ENCODE measurements around the gene CLMN.
"Not testable (repeated sequence)": the region's sequence is repeated elsewhere in the genome, so short reads cannot be mapped to it uniquely, and the experiment has no call there.

CLMN gene

GRCh38 chr14:95283802-95284201, 35.9 kb downstream of the CLMN start:
- DNase-seq = not testable (repeated sequence)

- not testable (repeated sequence) for DNase-seq
Observed at GRCh38 chr14:95282986-95283380, 36.7 kb downstream of the CLMN start.

- DNase-seq = no peak
Observed at GRCh38 chr14:95282354-95282985, 37.2 kb downstream of the CLMN start.

- no peak for DNase-seq
Observed at GRCh38 chr14:95281560-95282176, 38.0 kb downstream of the CLMN start.

GRCh38 chr14:95275494-95275893, 44.2 kb downstream of the CLMN start:
- no peak for DNase-seq

GRCh38 chr14:95274874-95275273, 44.8 kb downstream of the CLMN start:
- no peak for DNase-seq

- DNase-seq = no peak
Observed at GRCh38 chr14:95274279-95274678, 45.4 kb downstream of the CLMN start.

GRCh38 chr14:95273001-95273978, 46.4 kb downstream of the CLMN start:
- no peak for DNase-seq

- DNase-seq = no peak
Observed at GRCh38 chr14:95272057-95272456, 47.7 kb downstream of the CLMN start.

GRCh38 chr14:95270203-95270602, 49.5 kb downstream of the CLMN start:
- DNase-seq = no peak

GRCh38 chr14:95269493-95269892, 50.2 kb downstream of the CLMN start:
- DNase-seq = no peak

GRCh38 chr14:95268350-95268749, 51.4 kb downstream of the CLMN start:
- DNase-seq = peak; percentile 73

GRCh38 chr14:95267306-95267705, 52.4 kb downstream of the CLMN start:
- peak; percentile 83 for DNase-seq

- DNase-seq = peak; percentile 93
Observed at GRCh38 chr14:95265106-95266094, 54.3 kb downstream of the CLMN start.

- DNase-seq = no peak
Observed at GRCh38 chr14:95264271-95264973, 55.3 kb downstream of the CLMN start.

GRCh38 chr14:95263527-95264231, 56.0 kb downstream of the CLMN start:
- DNase-seq = no peak

- DNase-seq = no peak
Observed at GRCh38 chr14:95262511-95262891, 57.2 kb downstream of the CLMN start.

- DNase-seq = no peak
Observed at GRCh38 chr14:95261616-95262510, 57.8 kb downstream of the CLMN start.

GRCh38 chr14:95260537-95261361, 59.0 kb downstream of the CLMN start:
- DNase-seq = peak; percentile 84

Data from activated CD4-positive, alpha-beta T cell treated with anti-CD3 and anti-CD28 coated beads, Interleukin-10, Interleukin-2, amounts not matched to agents 100 ng/mL and 50 ng/mL, durations not matched to agents 16 hours and 8 hours (primary cell).